ENCODE measurements around the gene CNDP1. TPM values are rescaled to one million over a fixed set of nuclear protein-coding genes. Genes with fewer than 3 reads are reported as not detected.

CNDP1 gene
- total RNA-seq, 2 donors from 2014 or later = not detected

GRCh38 chr18:74532511-74533025 lies 1.7 kb upstream of the CNDP1 start:
- ATAC-seq = no peak
- intact Hi-C loops (cut with DNase I) = no loop called here
- DNase-seq = no peak

GRCh38 chr18:74533666-74534065 lies 634 bp upstream of the CNDP1 start:
- no peak for DNase-seq
- intact Hi-C loops (cut with DNase I) = no loop called here
- ATAC-seq = no peak

GRCh38 chr18:74534981-74535649 lies 815 bp downstream of the CNDP1 start:
- no peak for DNase-seq
- no peak for ATAC-seq
- intact Hi-C loops (cut with DNase I) = no loop called here

GRCh38 chr18:74539289-74539688 lies 5.0 kb downstream of the CNDP1 start:
- DNase-seq = no peak
- intact Hi-C loops (cut with DNase I) = no loop called here
- ATAC-seq = no peak

- intact Hi-C loops (cut with DNase I) = loop anchor here in 1 of 2 donors (10.0 kb wide), 1 partner anchor 46 kb away; the partner anchor contains the start of gene CNDP2
- DNase-seq (no peak), ATAC-seq (no peak)
These were observed 6.5 kb downstream of the CNDP1 start for GRCh38 chr18:74540652-74541421.

- ATAC-seq = no peak
- intact Hi-C loops (cut with DNase I) = loop anchor here in 1 of 2 donors (10.0 kb wide), 1 partner anchor 47 kb away; the partner anchor contains the start of gene CNDP2
- no peak for DNase-seq
These were observed 7.6 kb downstream of the CNDP1 start for GRCh38 chr18:74541703-74542555.

- intact Hi-C loops (cut with DNase I) = loop anchor here (5.0 to 10.0 kb wide), 2 partner anchors 50 to 348 kb away; partner anchors contain the start of gene CNDP2 (in 1 of the 2)
- DNase-seq (peak; percentile 38), ATAC-seq (peak; percentile 17 to 20)
These were observed 10.6 kb downstream of the CNDP1 start for GRCh38 chr18:74544898-74545297.

- no peak for DNase-seq
- ATAC-seq = no peak
- intact Hi-C loops (cut with DNase I) = loop anchor here (5.0 to 10.0 kb wide), 2 partner anchors 51 to 349 kb away; partner anchors contain the start of gene CNDP2 (in 1 of the 2)
These were observed 11.7 kb downstream of the CNDP1 start for GRCh38 chr18:74546007-74546406.

- DNase-seq = peak; percentile 63
- intact Hi-C loops (cut with DNase I) = loop anchor here (5.0 to 10.0 kb wide), 2 partner anchors 52 to 350 kb away; partner anchors contain the start of gene CNDP2 (in 1 of the 2)
These were observed 12.6 kb downstream of the CNDP1 start for GRCh38 chr18:74546751-74547530.

GRCh38 chr18:74547860-74548259 lies 13.6 kb downstream of the CNDP1 start:
- ATAC-seq = no peak
- no peak for DNase-seq
- intact Hi-C loops (cut with DNase I) = loop anchor here (5.0 to 10.0 kb wide), 2 partner anchors 53 to 351 kb away; partner anchors contain the start of gene CNDP2 (in 1 of the 2)

More at GRCh38 chr18:74546751-74547530, 12.6 kb downstream of the CNDP1 start:
- peak; percentile 47 to 74 for ATAC-seq

GRCh38 chr18:74549591-74550104 lies 15.3 kb downstream of the CNDP1 start:
- intact Hi-C loops (cut with DNase I) = loop anchor here (5.0 to 10.0 kb wide), 4 partner anchors 52 to 352 kb away; partner anchors contain the start of gene CNDP2 (in 2 of the 2)
- no peak for ATAC-seq
- no peak for DNase-seq

GRCh38 chr18:74550886-74551285 lies 16.6 kb downstream of the CNDP1 start:
- intact Hi-C loops (cut with DNase I) = loop anchor here (5.0 to 10.0 kb wide), 2 partner anchors 54 to 196 kb away; partner anchors contain the start of gene CNDP2 (in 1 of the 2)
- DNase-seq (no peak), ATAC-seq (no peak)

- intact Hi-C loops (cut with DNase I) = loop anchor here (5.0 to 10.0 kb wide), 2 partner anchors 54 to 197 kb away; partner anchors contain the start of gene CNDP2 (in 1 of the 2)
- ATAC-seq = no peak
- DNase-seq = no peak
These were observed 17.2 kb downstream of the CNDP1 start for GRCh38 chr18:74551452-74551851.

- intact Hi-C loops (cut with DNase I) = loop anchor here (2.0 to 10.0 kb wide), 3 partner anchors 55 to 199 kb away; partner anchors contain the start of gene CNDP2 (in 1 of the 2)
- peak; percentile 95 to 96 for ATAC-seq
These were observed 17.7 kb downstream of the CNDP1 start for GRCh38 chr18:74551936-74552555.

GRCh38 chr18:74556126-74556525 lies 21.8 kb downstream of the CNDP1 start:
- intact Hi-C loops (cut with DNase I) = loop anchor here in 1 of 2 donors (10.0 kb wide), 1 partner anchor 201 kb away; no protein-coding TSS in a partner anchor
- ATAC-seq = no peak

More at GRCh38 chr18:74551936-74552555, 17.7 kb downstream of the CNDP1 start:
- DNase-seq = peak; percentile 86

GRCh38 chr18:74558096-74558495 lies 23.8 kb downstream of the CNDP1 start:
- ATAC-seq (peak in 1 of 2 donors; percentile 41), DNase-seq (no peak)
- intact Hi-C loops (cut with DNase I) = loop anchor here in 1 of 2 donors (10.0 kb wide), 1 partner anchor 203 kb away; no protein-coding TSS in a partner anchor

More at GRCh38 chr18:74556126-74556525, 21.8 kb downstream of the CNDP1 start:
- DNase-seq = no peak
